GM19468 (cell line): ENCODE data around the gene LDB3.
"Not testable (repeated sequence)": the region's sequence is repeated elsewhere in the genome, so short reads cannot be mapped to it uniquely, and the experiment has no call there.

ENCODE experiments used
- ATAC-seq: cut with Tn5 transposase; IDR thresholded peaks from one replicate; pipeline ENCODE4 v1.9.1; 2021; ENCODE audit warnings: mild to moderate bottlenecking, moderate library complexity, moderate number of reproducible peaks; ENCODE audit not compliant: unreplicated experiment; ENCODE audit errors: extremely low read depth

The LDB3 gene

DNA sequence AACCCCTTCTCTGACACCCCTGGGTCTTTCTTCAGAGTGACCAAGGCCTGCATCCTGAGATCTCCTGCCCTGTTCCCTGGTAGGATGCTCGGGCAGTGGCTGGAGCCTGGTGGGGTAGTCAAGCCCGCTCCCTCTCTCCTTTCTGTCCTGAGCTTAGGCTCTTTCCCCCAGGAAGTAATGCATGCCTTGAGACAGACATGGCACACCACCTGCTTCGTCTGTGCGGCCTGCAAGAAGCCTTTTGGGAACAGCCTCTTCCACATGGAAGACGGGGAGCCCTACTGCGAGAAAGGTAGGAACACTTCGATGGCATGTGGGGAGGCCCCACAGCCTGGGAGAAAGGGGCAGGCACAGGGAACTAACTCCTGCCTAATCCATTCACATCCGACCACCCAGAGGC, 50.2 kb downstream of the LDB3 start:
- no peak for ATAC-seq

DNA sequence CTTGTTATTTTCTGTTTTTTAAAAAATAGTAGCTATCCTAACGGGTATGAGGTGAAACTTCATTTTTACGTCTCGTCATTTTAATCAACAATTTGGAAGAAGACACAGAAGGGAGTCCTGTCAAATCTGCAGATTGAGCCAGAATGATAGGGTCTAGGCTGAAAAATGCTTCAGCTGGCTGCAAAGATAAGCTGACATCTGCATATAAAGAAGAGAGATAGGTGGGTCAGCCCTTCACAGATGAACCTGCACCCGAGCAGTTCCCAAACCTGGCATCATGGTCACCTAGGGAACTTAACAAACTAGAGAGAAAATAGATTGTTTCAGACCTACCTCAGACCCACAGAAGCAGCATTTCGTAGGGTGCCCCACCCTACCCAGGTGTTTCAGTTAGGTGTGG, 52.9 kb downstream of the LDB3 start:
- no peak for ATAC-seq

DNA sequence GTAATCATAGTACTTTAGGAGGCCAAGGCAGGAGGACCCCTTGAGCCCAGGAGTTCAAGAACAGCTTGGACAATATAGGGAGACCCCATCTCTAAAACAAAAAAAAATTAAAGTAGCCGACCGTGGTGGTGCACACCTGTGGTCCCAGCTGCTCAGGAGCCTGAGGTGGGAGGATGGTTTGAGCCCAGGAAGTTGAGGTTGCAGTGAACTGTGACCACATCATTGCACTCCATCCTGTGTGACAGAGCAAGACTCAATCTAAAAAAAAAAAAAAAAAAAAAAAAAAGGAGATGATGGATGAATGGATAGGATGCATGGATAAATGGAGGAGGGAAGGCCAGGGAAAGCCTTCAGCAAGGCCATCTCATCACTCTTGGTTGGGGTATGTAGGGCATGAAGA, 54.7 kb downstream of the LDB3 start:
- ATAC-seq = no peak

DNA sequence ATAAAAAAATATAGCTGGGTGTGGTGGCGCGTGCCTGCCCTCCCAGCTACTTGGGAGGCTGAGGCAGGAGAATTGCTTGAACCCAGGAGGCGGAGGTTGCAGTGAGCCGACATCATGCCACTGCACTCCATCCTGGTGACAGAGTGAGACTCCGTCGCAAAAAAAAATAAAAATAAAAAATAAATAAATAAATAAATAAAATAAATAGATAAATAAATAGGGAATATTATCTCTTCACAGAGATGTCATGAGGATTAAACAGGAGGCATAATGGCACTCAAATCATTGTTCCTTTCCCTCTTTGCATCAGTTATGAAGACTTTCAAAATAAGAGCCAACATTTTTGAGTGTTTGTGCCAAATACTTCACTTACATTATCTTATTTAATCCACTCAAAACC, 56.1 kb downstream of the LDB3 start:
- no peak for ATAC-seq

DNA sequence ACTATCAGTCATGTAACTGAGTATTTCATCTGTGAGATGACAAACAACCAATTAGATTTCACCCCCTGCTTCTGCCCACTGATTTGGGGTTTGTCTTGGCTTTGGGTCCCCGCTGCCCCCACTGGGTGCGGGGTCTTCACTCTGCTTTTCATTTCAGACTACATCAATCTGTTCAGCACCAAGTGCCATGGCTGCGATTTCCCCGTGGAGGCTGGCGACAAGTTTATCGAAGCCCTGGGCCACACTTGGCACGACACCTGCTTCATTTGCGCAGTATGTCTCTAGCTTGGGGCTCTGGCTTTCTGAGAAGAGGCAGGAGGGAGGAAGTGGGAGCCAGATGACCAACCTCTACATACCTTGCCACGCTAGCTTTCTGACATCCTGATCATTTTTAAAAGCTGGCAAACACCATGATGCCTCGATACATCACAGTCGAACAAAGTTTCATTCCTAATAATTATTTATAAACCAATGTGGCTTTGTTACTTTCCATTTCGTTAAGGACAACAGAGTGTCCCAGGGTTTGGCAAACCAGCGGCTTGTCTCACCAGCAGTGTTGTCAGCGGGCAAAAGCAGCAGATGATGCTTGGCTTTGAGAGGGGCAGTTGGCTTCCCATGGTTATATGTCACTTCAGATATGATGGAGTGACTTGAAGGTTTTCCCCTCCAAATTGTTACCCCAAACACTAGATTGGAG, 57.8 kb downstream of the LDB3 start:
- no peak for ATAC-seq

DNA sequence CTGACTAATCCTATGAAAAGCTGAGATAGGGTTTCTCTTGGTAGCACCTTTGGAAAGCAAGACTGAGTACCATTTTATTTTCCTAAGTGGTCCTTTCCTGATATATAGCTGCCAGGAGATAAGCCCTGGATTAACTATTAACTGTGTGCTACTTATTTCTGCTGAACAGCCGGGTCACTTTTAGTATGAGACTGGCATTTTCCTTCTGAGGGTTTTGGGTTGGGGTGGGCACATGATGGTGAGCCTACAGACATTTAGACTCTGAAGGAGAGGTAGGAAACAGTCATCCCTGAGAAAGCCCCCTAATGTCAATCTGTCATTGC, 58.3 kb downstream of the LDB3 start:
- no peak for ATAC-seq

DNA sequence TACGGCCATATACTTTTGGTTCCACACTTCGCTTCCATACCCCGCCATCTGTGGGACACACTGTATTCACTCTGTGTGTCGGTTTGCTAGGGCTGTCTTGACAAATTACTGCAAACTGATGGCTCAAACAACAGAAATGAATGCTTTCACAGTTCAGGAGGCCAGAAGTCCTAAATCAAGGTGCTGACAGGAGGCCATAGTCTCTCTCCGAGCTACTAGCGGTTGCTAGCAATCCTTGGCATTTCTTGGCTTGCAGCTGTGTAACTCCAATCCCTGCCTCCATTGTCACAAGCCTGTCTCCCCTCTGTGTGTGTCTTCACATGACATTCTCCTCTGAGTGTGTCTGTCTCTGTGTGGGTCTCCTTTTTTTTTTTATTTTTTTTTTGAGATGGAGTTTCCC, 59.2 kb downstream of the LDB3 start:
- no peak for ATAC-seq

DNA sequence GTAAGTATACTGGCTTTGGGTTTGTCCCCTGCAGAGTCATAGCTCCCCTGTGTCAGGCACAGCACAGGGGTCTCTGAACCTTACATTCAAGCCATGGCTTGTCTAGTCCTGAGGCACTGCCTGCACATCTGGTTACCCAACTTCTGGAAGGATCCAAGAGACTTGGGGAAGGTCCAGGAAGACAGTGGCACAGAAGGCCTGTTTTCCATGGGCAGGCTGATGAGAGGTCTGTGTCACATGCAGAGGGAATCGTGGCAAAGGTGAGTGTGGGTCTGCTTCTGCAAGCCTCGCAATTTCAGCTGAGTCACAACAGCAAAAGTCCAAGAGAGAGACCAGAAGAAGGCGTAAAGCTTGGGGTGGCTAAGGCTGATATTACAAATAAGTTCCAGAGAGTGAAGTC, 59.7 kb downstream of the LDB3 start:
- ATAC-seq = no peak

DNA sequence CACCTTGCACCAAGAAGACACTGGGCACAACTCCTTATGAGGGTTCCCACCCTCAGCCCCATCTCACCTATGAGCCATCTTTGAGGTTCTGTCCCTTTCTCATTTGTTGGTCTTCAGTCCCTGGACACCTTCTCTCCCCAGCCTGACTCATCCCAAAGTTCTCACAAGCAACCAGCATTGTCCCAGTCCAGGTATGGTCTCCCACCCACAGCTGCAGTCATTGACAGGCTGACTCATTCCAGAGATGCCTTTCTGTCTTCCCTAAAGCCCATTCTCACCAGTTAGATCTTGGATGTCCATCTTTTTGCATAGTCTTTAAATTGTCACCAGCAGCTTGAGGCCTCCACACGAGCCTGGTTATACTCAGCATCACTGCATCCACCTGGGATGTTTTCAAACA, 61.4 kb downstream of the LDB3 start:
- ATAC-seq = no peak

DNA sequence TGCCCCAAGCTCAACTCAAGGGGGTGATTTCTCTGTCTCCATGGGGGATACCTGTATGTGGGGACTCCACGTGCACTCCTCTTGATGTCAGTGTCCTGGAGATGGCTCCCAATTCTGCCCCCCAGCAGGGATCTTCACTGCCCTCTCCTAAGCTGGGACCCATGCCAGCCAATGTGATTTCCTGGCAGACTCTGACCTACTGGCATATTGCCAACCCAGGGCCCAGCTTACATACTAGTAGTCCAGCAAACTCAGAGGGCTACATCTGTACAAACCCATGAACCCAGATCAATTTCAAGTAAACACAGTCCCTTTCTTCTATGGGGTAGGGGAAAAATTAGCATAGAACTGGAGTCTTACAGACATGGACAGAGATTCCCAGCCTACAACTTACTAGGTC, 61.9 kb downstream of the LDB3 start:
- ATAC-seq = no peak

DNA sequence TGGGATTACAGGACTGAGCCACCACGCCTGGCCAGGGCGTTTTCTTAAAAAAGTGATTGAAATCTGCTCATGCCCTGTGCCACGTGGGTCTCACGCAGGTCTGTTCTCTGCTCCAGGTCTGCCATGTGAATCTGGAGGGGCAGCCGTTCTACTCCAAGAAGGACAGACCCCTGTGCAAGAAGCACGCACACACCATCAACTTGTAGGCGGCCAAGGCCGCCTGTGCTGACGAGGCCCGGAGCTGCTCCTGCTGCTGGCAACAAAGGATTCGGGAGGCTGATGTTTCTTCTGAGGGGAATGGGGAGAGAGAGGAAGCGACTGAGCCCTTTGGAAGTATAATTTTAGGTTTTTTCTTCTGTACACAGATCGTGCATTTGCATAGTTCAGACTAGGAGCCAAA, 64.5 kb downstream of the LDB3 start:
- no peak for ATAC-seq

DNA sequence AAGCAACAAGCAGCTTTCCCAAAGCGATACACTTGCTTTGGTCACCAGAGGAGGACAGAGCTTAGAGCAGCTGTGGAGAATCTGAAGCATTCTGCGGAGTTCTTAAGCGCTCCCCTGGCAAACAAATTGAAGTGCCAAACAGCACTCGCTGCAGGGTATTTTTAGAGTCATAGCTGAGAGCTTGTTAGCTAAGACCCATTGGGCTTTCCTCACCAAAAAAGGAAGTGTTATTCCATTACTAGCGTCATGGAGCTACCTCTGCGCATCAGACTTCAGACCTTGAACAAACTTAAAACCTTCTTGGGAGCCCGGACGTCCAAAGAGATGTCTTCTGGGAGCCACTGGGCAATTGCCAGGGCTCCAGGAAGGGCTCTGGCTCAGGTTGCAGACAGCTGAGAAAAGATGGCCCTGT, 65.0 kb downstream of the LDB3 start:
- ATAC-seq = no peak

DNA sequence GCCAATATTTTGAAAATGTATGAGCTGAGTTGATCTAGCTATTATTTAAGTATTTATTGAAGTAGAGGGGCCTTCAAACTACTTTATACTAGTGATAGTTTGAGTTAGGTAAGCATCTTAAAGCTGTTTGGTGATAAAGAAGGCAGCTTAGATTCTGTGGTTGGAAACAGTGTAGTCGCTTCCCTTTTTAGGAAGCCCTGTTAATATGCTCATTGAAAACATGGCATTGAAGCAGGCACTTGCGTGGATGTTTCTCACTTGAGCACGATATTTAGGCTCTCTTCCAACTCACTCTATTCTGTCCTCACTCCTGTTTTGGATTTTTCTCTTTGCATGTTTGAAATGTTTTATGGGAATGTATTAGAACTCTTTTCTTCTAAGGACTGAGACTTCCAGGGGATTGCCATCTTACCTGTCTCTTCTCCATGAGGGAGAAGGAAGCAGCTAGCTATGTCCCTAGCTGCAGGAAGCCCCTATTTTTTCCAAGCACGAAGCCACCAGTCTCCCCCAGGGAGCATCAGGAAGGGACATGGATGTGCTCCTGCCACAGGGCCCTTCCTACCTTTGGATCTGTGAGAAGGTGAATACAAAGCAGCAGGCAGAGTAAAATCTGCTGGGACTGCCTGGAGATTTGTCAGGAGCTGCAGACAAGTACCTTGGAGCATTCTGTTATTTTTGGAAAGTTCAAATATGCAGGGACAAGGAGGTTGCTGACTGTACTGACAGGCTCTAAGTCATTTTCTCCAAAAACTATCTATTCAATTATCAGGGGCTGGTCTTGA, 66.1 kb downstream of the LDB3 start:
- ATAC-seq = no peak

DNA sequence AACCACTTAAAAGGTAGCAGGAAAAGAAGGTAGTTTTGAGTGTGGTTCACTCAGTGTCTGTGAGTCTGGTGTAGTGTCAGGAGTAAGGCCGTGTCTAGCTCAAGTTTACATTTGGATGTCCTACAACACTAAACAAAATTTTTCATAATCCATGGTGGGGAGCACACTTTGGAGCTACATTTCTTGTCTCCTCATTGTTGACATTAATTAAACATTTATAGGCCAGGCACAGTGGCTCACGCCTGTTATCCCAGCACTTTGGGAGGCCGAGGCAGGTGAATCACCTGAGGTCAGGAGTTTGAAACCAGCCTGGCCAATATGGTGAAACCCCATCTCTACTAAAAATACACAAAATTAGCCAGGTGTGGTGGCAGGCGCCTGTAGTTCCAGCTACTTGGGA, 67.0 kb downstream of the LDB3 start:
- ATAC-seq = not testable (repeated sequence)

DNA sequence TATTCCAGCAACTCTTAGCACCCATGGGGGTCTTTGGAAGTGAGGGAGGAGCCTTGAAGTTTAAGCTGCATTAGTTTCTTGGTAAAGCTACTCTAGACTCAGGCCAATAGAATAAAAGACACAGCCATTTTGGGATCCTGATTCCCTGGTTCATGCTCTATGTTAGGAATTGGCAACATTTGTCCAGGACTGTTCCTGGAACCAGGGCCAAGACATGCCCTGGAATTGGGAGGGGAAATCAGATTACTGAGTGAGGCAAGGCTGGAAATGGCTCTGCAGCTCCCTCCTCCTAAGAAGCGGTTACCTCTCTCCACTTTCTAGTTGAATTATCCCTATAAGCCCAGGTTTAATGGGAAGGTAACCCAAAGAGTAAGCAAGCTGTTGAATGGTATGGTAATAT, 73.9 kb downstream of the LDB3 start:
- no peak for ATAC-seq

DNA sequence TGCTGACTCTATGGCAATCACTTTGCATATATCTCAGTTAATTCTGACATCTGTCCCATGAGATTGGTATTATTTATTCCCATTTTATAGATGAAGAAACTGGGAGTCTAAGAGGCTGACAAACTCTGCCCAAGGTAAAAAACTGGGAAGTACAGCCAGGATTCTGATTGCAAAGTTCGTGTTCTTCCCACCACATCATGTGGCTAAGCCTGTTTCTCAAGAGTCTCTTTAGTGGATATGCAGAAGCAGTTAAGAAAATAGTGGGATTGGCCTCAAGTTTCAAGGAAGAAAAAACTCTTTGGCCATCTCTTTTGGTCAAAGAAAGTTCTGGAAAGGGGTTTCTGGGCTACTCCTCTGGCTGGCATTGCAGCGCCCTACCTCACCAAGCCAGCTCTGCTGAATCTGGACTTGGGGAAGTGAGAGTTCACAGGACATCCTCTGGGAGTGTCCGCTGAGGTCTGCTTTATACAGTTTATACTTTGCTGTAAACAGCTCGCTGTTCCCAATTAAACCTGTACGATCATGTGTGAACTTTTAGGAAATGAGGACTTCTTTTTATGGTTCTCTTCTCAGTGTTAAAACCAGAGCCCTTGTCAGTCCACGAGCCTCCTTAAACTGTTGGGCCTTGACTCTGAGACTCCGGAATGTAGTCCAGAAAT, 75.9 kb downstream of the LDB3 start:
- no peak for ATAC-seq

DNA sequence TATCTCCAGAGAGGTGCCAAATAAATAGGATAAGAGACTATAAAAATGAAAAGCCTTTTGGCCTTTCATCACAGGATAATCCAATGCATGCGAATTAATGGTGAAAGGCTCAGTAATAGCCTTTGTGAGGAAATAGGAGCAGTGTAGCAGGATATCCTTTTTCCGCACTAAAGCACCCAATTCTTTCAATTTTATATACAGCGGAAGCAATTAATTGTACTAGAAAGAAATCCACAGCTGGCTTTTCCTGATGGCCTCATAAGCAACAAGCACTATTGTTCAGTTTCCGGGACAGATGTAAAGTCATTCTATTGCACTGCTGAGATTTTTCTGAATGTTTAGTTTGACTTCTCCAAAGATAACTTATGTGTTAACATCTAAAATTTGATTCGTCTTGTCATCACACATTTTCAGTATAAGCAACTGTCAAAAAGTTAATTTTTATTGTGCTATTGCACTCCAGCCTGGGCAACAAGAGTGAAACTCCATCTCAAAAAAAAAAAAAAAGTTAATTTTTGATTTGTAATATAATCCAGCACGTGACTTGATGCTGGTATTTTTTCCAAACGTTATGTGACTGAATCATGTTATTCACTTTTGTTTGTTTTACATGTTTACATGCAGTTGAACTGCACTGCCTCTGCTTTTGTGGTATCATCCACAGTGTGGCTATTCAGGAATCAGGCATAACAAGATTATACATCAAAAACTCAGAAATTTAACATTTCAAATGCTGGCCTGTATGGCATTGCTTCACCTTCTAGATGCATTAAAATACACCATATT, 79.7 kb downstream of the LDB3 start:
- no peak for ATAC-seq

DNA sequence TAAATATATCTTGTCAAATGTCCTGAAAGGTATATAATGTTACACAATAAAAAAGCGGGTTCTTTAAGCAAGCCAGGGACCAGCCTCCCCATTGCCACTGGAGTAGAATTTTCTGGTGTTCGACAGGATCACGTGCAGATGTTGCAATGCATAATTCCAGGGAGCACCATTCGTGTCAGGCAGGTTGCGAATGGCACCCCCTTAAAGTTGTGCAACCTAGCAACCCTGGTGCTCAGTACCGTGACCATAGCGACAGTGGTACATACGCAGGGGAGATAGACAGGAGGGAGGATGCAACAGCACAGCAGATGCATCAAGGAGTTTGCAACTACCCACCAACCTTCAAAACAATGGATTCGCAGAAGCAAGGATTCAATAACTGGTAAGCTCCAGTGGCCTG, 81.5 kb downstream of the LDB3 start:
- no peak for ATAC-seq

DNA sequence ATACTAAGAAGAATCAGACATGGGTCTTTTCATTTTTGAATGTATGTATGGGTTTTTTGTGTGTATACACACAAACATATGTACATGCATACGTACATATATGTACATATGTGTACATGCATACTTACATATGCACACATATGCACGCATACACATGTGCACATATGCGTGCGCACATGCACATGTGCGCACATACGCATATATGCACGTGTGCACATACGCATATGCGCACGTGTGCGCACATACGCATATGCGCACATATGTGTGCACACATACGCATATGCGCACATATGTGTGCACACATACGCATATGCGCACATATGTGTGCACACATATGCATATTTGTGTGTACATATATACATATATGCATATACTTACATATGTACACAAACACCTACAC, 83.2 kb downstream of the LDB3 start:
- no peak for ATAC-seq

DNA sequence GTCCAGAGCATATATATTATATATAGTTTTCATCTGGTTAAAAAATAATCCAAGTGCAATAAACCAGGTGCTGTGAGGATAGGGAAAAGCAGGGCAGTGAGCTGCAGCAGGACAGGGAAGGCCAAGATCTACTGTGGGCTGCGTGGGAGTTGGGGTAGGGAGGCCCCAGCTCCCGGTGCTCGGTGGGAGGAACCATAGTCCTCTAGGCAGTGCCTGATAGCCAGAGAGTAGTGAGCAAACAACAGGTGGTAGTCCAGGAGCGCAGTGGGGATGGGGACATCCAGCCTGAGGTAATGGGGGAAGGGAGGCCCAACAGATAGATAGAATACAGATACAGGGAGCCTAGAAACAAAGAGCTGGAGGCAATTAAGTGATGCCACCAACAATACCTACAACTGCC, 84.0 kb downstream of the LDB3 start:
- no peak for ATAC-seq

DNA sequence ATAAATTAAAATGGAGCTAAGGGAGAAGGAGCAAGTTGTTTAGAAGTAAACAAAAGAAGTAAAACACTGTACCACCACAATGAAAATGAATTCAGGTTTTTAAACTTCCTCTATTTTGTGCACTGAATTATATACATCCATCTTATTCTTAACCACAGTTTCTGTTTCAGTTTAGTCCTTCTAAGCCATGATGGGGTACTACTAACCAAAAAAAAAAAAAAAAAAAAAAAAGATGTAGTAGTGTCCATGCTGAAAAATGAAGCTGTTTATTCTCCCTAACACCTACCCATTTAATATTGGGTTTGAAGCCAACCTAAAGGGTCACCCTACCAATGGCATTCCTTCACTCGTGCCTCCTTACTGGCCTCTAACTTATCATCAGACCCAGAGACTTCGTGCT, 84.7 kb downstream of the LDB3 start:
- ATAC-seq = no peak
